LNCaP clone FGC (cell line): Measurements from ENCODE around the gene RASD2.

Experiments
- DNase-seq: peaks from one replicate; pipeline ENCODE4 v3.0.0-alpha.2; 2011; ENCODE audit warnings: low read depth
- H3K4me3 ChIP-seq: 2 replicates; pipeline ENCODE4 v1.5.1; 2011; ENCODE audit warnings: mild to moderate bottlenecking, low read depth, low read length, control low read depth
- TF ChIP-seq, protein P1 (sequence below): IDR thresholded peaks from 2 replicates; pipeline ENCODE4 v1.5.1; 2012; ENCODE audit warnings: mild to moderate bottlenecking; ENCODE audit not compliant: control insufficient read depth, insufficient read depth; ENCODE audit errors: extremely low read depth

The RASD2 gene

DNA sequence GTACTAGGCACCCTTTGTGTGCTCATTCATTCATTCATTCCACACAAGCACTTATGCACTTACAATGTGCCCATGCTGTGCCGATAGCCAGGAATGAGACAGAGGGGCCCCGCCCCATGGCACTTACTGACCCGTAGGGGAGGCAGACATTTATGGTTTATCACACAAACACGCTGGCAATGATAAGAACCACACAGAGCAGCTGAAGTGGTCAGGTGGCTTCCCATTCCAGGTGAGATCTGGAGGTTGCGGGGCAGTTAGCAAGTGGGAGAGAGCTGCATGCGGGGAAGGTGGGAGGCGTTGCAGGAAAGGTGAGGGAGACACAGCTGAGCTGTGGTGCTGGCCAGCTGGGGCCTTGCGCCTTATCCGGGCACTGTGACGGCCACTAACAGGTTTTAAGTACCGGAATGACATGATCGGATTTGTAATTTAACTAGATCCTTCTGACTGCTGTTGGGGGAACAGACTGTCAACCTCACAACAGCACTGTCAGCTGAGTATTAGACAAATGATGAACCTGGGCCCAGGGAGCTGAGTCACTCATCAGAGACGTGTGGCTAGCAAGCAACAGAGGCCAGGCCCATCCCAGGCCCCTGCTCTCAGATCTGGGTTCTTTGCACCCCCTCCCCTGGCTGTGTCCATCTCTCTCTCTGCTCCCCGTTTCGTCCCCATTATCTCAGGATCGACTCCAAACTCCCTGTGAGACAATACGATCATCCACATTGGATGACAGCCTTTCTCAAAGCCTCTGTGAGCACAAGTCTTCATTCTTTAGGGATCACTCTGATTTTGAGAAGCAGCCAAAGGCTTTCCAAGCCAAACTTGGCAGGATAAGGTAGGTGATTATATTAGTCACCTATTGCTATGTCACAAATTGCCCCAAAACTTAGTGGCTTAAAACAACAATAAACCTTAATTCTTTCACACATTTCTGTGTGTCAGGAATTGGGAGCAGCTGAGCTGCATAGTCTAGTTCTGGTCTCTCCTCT, 28.4 kb downstream of the RASD2 start:
- no peak overlapping the region for H3K4me3 ChIP-seq
- TF ChIP-seq, protein P1, sequence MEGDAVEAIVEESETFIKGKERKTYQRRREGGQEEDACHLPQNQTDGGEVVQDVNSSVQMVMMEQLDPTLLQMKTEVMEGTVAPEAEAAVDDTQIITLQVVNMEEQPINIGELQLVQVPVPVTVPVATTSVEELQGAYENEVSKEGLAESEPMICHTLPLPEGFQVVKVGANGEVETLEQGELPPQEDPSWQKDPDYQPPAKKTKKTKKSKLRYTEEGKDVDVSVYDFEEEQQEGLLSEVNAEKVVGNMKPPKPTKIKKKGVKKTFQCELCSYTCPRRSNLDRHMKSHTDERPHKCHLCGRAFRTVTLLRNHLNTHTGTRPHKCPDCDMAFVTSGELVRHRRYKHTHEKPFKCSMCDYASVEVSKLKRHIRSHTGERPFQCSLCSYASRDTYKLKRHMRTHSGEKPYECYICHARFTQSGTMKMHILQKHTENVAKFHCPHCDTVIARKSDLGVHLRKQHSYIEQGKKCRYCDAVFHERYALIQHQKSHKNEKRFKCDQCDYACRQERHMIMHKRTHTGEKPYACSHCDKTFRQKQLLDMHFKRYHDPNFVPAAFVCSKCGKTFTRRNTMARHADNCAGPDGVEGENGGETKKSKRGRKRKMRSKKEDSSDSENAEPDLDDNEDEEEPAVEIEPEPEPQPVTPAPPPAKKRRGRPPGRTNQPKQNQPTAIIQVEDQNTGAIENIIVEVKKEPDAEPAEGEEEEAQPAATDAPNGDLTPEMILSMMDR, result no peak
- DNase-seq, result no peak

DNA sequence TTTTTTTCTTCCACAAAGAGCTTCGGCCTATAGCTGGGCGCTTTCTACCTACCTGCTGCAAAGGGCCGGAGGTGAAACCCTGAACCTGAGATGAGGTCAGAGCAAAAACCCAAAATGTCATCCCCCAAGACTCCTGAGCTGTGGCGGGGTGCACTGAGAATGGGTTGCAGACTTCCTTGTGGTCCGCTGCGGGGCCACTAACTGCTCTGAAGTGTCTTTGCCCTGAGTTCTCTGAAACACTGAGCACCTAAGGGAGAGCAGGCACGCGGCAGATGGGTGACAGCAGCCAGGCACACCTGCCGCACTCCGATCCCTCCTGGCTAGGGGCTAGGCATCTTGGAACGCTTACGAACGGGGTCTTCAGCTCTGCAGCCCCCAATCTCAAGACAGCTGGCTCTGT, 29.3 kb downstream of the RASD2 start:
- no peak for DNase-seq
- TF ChIP-seq, protein P1, result no peak
- no peak overlapping the region for H3K4me3 ChIP-seq

DNA sequence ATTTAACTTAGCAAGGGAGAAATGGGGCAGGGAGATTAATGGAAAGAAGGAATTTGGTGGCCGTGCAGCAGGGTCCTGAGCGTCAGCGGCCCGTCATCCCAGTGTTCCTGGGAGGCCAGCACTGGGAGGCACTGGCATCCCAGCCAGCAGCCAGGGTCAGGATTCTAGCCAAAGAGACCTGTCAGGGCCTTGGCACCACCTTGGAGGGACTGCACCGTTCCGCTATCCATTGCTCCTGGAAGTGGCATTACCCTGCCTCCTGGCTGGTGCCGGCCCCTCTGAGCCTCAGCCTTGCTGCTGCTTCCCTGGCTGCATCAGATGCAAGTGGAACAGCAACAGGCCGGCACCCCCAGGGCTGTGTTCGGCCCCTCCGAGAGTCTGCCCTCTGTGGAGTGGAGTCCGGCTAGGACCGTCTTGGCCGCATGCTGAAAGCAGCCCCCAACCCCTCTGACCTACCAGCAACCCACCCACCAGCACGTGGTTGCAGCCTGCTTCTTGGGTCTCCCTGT, 30.1 kb downstream of the RASD2 start:
- no peak overlapping the region for H3K4me3 ChIP-seq
- TF ChIP-seq, protein P1, result no peak
- no peak for DNase-seq

DNA sequence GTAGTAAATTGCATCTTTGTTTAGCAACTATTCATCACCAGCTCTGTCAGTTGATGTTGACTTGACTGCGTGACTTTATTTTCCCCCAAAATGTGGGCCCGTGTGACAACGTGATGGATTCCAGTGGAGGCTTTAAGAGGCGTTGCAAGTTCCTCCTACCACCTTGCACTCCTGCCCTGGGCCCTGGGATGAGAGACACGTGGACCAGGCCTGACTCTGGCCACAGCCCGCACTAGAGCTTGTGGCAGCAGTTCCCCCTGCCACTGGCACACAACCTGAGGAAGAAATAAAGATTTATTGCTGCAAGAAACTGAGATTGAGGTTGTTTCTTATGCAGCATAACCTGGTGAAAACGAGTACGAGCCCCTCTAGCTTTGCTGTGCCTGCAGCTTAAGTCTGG, 31.9 kb downstream of the RASD2 start:
- no peak overlapping the region for H3K4me3 ChIP-seq
- TF ChIP-seq, protein P1, result no peak
- no peak for DNase-seq

DNA sequence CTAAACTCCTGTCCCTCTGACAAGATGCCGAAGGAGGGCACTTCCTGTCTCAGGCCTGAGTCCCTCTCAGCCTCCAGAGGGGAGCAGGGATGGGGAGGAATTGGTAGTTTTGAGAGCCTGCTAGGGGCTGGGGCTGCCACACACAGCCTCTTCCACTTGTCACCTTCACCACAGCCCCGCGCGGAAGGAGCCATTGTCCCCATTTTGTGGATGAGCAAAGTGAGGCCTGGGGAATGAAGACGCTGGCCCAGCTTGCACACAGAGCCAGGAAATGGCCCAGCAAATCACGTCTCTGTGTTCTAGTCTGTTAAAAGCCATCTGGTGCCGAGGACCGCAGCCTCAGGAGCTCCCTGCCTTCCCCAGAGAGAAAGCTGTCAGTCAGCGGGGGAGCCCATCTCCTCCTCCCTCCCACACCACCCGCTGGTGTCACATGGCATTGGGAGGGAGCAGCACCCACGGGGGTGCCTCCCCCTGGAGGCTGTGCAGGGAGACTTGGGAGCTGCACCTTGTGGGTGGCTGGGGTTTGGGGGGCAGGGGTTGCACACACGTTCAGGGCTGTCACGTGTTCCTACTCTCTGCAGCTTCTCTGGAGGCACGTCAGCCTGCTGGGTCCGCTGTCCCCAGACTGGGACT, 34.6 kb downstream of the RASD2 start:
- H3K4me3 ChIP-seq, result no peak overlapping the region
- TF ChIP-seq, protein P1, result no peak
- DNase-seq, result no peak

DNA sequence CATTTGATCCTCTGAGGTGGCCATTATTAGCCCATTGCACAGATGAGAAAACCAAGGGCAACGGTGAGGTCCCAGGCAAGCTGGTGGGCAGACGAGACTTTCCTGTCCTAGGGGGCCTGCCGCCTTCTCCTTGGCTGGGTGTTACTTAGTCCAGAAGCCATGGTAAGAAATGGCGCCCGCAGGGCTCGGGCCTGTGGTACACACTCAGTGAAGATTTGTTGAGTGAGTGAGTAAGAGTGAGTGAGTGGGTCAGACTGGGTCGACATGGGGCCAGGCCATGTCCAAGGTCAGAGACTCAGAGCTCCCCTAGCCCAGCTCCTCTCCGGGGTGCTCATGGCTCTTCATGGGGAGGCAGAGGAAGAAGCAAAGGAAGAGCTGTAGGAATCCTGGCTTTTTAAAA, 36.0 kb downstream of the RASD2 start:
- H3K4me3 ChIP-seq, result no peak overlapping the region
- no peak for DNase-seq
- TF ChIP-seq, protein P1, result no peak
